GM18498 (cell line): ENCODE data around the gene TUNAR.
"Not testable (repeated sequence)": the region's sequence is repeated elsewhere in the genome, so short reads cannot be mapped to it uniquely, and the experiment has no call there.

Source experiments
- ATAC-seq: cut with Tn5 transposase; IDR thresholded peaks from one replicate; pipeline ENCODE4 v1.9.1; 2021; ENCODE audit warnings: mild to moderate bottlenecking, moderate library complexity; ENCODE audit not compliant: unreplicated experiment

TUNAR gene

DNA sequence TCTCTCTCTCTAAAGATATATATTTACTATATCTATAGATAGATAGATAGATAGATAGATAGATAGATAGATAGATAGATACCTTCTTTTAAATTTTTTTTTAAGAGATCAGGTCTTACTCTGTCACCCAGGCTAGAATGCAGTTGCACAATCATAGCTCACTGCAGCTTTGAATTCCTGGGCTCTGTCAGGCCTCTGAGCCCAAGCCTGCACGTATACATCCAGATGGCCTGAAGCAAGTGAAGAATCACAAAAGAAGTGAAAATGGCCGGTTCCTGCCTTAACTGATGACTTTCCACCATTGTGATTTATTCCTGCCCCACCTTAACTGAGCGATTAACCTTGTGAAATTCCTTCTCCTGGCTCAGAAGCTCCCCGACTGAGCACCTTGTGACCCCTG lies 91.4 kb downstream of the TUNAR start:
- ATAC-seq: not testable (repeated sequence)
